ENCODE results near the gene ATP6AP2.
"Not testable (repeated sequence)": the region's sequence is repeated elsewhere in the genome, so short reads cannot be mapped to it uniquely, and the experiment has no call there.

Gene ATP6AP2

DNA sequence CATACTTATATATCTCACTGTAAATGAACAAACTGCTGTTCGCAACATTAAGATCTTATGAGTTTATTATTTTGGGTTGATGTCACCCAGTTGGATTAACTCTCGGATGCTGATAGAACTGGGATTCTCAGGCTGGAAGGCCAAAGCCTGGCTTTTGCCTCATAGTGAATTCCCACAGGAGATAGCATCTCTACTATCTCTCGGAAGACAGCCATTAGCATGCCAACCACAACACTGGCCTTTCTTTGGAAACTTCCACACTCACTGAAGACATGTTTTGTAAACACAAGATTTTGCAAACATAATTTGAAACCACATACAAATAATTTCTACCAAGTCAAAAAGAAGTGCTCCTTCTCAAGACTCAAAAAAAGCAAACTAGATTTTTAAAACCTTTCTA, 4.5 kb upstream of the ATP6AP2 start:
- no peak for DNase-seq (ENCODE audit: low read depth)

GRCh38 chrX:40578039-40578695, 2.6 kb upstream of the ATP6AP2 start:
- DNase-seq (ENCODE audit: low read depth) = no peak

DNA sequence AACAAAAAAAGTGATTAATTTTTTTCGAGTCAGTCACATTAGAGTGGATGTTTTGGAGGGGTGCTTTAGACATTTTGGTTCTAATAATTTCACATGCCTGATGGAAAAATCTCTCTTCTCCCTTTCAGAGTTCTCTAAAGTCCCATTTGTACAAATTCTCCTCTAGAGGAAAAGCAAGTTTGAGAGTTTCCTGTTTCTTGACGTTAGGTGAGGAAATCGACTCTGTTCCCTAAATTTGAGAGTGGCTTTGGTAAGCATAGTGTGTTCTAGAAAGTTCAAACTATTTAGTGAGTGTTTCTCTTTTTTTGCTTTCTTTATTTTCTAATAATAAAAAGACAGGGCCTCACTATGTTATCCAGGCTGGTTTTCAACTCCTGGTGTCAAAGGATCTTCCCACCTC, 1.6 kb upstream of the ATP6AP2 start:
- DNase-seq (ENCODE audit: low read depth) = no peak

GRCh38 chrX:40579900-40580536, 752 bp upstream of the ATP6AP2 start:
- no peak for DNase-seq (ENCODE audit: low read depth)

DNA sequence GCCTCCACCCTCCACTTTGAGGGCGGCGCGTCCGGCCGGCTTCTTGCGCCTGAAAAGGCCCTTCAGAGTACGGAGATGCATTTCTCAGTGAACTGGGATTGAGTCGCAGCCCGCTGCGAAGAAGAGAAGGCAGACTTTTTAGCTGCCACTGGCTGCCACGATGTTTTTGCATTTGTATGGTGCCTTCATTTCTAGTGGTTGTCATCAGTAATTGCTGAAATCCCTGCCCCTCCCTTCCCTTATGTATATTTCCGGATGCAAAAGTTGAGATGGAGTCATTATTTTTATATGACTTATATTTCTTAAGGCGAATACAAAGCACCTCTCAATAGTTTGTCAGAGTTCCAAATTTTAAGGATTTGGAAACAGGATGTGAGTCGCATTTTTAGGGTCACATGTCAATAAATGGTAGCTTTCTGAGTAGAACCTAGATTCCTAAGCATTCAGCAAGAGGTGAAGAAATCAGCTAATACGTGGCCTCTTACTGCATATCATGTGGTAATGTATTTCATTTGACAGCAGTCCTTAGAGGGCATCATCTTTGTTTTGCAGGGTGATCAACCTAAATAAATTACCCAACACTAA, 658 bp downstream of the ATP6AP2 start:
- peak; percentile 29 for DNase-seq (ENCODE audit: low read depth)

DNA sequence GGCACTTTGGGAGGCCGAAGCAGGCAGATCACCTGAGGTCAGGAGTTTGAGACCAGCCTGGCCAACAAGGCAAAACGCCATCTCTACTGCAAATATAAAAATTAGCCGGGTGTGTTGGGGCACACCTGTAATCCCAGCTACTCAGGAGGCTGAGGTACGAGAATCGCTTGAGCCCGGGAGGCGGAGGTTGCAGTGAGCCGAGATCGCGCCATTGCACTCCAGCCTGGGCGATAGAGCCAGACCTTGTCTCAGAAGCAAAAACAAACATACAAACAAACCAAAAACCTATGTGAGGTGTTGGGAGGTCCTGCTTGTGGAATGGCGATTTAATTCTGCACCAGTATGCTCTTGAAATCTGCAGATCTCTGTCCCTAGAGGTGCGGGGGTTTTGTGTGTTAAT, 1.4 kb downstream of the ATP6AP2 start:
- not testable (repeated sequence) for DNase-seq (ENCODE audit: low read depth)

- DNase-seq (ENCODE audit: low read depth) = no peak
These were observed 2.0 kb downstream of the ATP6AP2 start for GRCh38 chrX:40582811-40583210.

GRCh38 chrX:40587623-40588022, 6.9 kb downstream of the ATP6AP2 start:
- not testable (repeated sequence) for DNase-seq (ENCODE audit: low read depth)

DNA sequence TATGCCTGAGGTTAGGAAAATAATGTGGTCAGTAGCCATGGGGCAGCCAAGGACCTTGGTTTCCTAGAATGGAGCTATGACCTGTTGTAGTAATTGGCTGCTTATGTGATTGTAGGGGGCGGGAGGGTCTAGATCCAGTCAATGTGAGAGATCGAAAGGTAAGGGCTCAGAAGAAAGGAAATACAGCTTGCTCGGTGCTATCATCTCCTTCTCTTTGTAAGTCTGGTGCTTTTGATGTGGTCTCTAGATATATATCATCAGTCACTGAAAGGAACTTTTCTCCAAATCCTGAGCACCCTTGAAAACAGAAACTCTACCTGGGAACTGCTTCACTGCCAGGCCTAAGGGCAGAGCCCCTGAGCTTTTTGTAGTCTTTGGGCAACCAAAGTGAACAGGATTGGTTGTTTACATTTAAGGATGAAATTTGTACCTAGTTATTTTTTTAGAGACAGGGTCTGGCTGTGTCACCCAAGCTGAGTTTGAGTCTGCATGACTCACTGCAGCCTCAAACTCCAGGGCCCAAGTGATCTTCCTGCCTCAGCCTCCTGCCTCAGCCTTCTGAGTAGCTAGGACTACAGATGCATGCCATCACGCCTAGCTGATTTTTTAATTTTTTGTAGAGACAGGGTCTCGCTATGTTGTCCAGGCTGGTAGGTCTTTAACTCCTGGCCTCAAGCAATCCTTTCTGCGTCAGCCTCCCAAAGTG, 9.0 kb downstream of the ATP6AP2 start:
- not testable (repeated sequence) for DNase-seq (ENCODE audit: low read depth)

DNA sequence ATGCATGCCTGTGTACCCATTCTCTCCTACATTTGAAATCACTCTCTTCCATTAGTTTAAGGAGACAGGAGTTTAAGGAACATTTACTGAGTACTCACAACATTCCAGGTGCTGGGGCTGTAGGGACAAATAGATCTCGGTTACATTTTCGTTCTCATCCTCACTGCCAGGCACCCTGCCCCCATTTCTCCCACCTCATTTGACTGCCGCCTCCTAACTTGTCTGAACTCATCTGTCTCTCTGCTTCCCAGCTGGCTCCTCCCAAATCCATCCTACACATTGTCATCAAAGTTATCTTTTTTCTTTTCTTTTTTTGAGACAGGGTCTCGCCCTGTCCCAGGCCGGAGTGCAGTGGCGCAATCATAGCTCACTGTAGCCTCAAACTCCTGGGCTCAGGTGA, 22.7 kb downstream of the ATP6AP2 start:
- DNase-seq (ENCODE audit: low read depth) = no peak

GRCh38 chrX:40607381-40607780, 26.6 kb downstream of the ATP6AP2 start:
- no peak for DNase-seq (ENCODE audit: low read depth)

- no peak for DNase-seq (ENCODE audit: low read depth)
These were observed 31.7 kb downstream of the ATP6AP2 start for GRCh38 chrX:40612511-40612910.

GRCh38 chrX:40615976-40616375, 35.2 kb downstream of the ATP6AP2 start:
- no peak for DNase-seq (ENCODE audit: low read depth)

DNA sequence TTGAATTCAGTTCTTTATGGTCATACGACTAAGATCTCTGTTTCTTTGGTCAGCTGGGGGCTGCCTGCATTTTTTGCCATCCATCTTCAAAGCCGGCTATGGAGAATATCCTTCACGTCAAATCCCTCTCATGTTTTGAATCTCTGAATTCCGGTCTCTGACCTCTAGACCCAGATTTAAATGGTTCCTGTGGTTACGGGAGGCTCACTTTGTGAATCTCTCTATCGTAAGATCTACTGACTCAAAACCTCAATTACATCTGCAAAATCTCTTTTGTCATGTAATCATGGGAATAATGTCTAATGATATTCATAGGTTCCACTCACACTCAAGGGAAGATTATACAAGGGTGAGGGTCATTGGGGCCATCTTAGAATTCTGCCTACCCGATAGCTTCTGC, 36.8 kb downstream of the ATP6AP2 start:
- no peak for DNase-seq (ENCODE audit: low read depth)

GRCh38 chrX:40622479-40623138, 41.8 kb downstream of the ATP6AP2 start:
- no peak for DNase-seq (ENCODE audit: low read depth)

GRCh38 chrX:40623139-40623536, 42.4 kb downstream of the ATP6AP2 start, which contains the start of gene MPC1L:
MPC1L (plus strand) TSS chrX:40623428; CDS start chrX:40623566, 138 bp downstream.
- no peak for DNase-seq (ENCODE audit: low read depth)

GRCh38 chrX:40623665-40624064, 42.9 kb downstream of the ATP6AP2 start:
- no peak for DNase-seq (ENCODE audit: low read depth)

DNA sequence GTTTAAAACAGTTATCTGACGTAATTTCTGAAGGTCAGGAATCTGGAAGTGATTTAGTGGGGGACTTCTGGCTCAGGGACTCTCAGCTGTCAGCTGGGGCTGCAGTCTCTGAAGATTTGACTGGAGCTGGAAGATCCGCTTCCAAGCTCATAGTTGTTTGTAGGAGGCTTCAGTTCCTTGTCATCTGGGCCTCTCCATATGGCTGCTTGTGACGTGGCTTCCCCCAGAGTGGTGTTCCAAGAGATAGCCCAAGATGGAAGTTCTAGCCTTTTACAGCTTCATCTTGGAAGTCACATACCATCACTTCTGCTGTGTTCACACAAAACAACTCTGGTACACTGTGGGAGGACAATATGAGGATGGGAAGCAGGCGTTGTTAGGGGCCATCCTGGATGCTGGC, 44.5 kb downstream of the ATP6AP2 start:
- DNase-seq (ENCODE audit: low read depth) = no peak

GRCh38 chrX:40628506-40628905, 47.7 kb downstream of the ATP6AP2 start:
- no peak for DNase-seq (ENCODE audit: low read depth)

GRCh38 chrX:40632199-40632598, 51.4 kb downstream of the ATP6AP2 start:
- no peak for DNase-seq (ENCODE audit: low read depth)

DNA sequence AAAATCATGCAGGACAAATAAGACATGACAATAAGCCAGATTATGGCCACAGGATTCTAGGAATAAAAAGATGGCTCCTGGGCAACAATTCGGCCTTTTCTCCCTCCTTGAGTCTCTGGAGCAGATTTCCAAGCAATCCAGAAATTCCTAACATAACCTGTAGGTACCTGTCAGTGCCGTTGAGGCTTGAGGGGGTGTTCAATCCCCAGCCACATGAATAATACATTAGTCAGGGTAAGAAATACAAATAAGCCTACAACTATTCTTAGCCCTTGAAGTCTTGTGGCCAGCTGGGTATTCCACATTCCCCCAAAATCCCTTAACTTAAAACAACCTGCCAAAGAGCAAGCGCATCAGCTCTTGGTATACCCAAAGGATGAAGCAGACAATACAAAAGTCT, 56.9 kb downstream of the ATP6AP2 start:
- no peak for DNase-seq (ENCODE audit: low read depth)

- DNase-seq (ENCODE audit: low read depth) = peak; percentile 39
These were observed 63.4 kb downstream of the ATP6AP2 start for GRCh38 chrX:40644176-40644575.

Data from EH (cell line).